Liver (tissue), 9 donors: Measurements from ENCODE around the gene MVP. TPM values are rescaled to one million over a fixed set of nuclear protein-coding genes. Genes with fewer than 3 reads are reported as not detected.
A peak's percentile ranks its signal among the peaks of the same experiment; 100 is the strongest.

Source experiments
- DNase-seq: peaks from one replicate; pipeline ENCODE4 v3.0.0-alpha.2; 2017; ENCODE audit warnings: low spot score
- H3K27ac ChIP-seq, 2 donors: one replicate each; pipeline ENCODE4 v1.7.0; 2013; ENCODE audit warnings: inconsistent platforms in 2 of 2, low read length in 2 of 2, control low read depth in 1 of 2, low read depth in 1 of 2, mild to moderate bottlenecking in 1 of 2
- H3K27me3 ChIP-seq, 4 donors: one replicate each; pipeline versions ENCODE4 v1.6.1 to v1.7.0; 2013; ENCODE audit warnings: low read length in 3 of 4, inconsistent platforms in 1 of 4, mild to moderate bottlenecking in 1 of 4, moderate library complexity in 1 of 4; ENCODE audit not compliant: control insufficient read depth in 4 of 4, insufficient read depth in 4 of 4
- H3K36me3 ChIP-seq, 4 donors: one replicate each; pipeline versions ENCODE4 v1.6.1 to v1.7.0; 2013; ENCODE audit warnings: low read length in 3 of 4, mild to moderate bottlenecking in 3 of 4, low read depth in 1 of 4, moderate library complexity in 1 of 4; ENCODE audit not compliant: control insufficient read depth in 4 of 4, insufficient read depth in 3 of 4
- H3K4me1 ChIP-seq, 4 donors: one replicate each; pipeline versions ENCODE4 v1.6.1 to v1.7.0; 2013; ENCODE audit warnings: low read length in 3 of 4, mild to moderate bottlenecking in 3 of 4, moderate library complexity in 1 of 4; ENCODE audit not compliant: control insufficient read depth in 4 of 4, insufficient read depth in 4 of 4
- H3K4me3 ChIP-seq, 3 donors: one replicate each; pipeline versions ENCODE4 v1.6.1 to v1.7.0; 2013; ENCODE audit warnings: low read length in 3 of 3, control low read depth in 1 of 3, low read depth in 1 of 3, mild to moderate bottlenecking in 1 of 3
- H3K9ac ChIP-seq, 2 donors: one replicate each; pipeline ENCODE4 v1.7.0; 2013; ENCODE audit warnings: low read length in 2 of 2, mild to moderate bottlenecking in 2 of 2, moderate library complexity in 2 of 2, control low read depth in 1 of 2, low read depth in 1 of 2
- H3K9me3 ChIP-seq, 4 donors: one replicate each; pipeline versions ENCODE4 v1.6.1 to v1.7.0; 2013; ENCODE audit warnings: low read length in 3 of 4; ENCODE audit not compliant: control insufficient read depth in 4 of 4
- FOXA1 ChIP-seq: IDR thresholded peaks from 2 replicates; pipeline ENCODE4 v1.6.1; 2016; ENCODE audit warnings: antibody characterized with exemption
- FOXA2 ChIP-seq: IDR thresholded peaks from 2 replicates; pipeline ENCODE4 v1.6.1; 2016; ENCODE audit warnings: antibody characterized with exemption
- GABPA ChIP-seq, 2 donors: IDR thresholded peaks in 1 of 2; conservative IDR thresholded peaks in 1 of 2; 2 replicates each; pipeline ENCODE4 v1.6.1; 2016; ENCODE audit warnings: antibody characterized with exemption in 2 of 2, mild to moderate bottlenecking in 1 of 2, moderate library complexity in 1 of 2
- HNF4G ChIP-seq: IDR thresholded peaks from 2 replicates; pipeline ENCODE4 v1.6.1; 2016; ENCODE audit warnings: antibody characterized with exemption
- JUND ChIP-seq, 2 donors: IDR thresholded peaks; 2 replicates each; pipeline ENCODE4 v1.6.1; 2016; ENCODE audit warnings: antibody characterized with exemption in 2 of 2
- NR2F2 ChIP-seq: IDR thresholded peaks from 2 replicates; pipeline ENCODE4 v1.6.1; 2016; ENCODE audit warnings: antibody characterized with exemption
- RXRA ChIP-seq, 2 donors: IDR thresholded peaks; 2 replicates each; pipeline ENCODE4 v1.6.1; 2017 to 2018; ENCODE audit warnings: antibody characterized with exemption in 2 of 2, mild to moderate bottlenecking in 1 of 2
- SP1 ChIP-seq: IDR thresholded peaks from 2 replicates; pipeline ENCODE4 v1.6.1; 2018; ENCODE audit warnings: antibody characterized with exemption, mild to moderate bottlenecking
- TAF1 ChIP-seq: conservative IDR thresholded peaks from 2 replicates; pipeline ENCODE4 v1.6.1; 2016; ENCODE audit warnings: antibody characterized with exemption, mild to moderate bottlenecking
- YY1 ChIP-seq: IDR thresholded peaks from 2 replicates; pipeline ENCODE4 v1.6.1; 2016; ENCODE audit warnings: antibody characterized with exemption, mild to moderate bottlenecking
- whole genome bisulfite sequencing: extraction: QIAGEN DNeasy Blood & Tissue Kit; methylation state at CpG from one replicate; pipeline ENCODE4 v1.1.7; 2013; 5-methylcytosine and 5-hydroxymethylcytosine counted together
- polyA plus RNA-seq, 2 donors: library from polyadenylated mRNA; stranded (reverse) in 1 of 2; unstranded in 1 of 2; fragments of 200-250 nt in 1 of 2; fragments of >200 nt in 1 of 2; fragmentation: Nextera tagmentation in 1 of 2; extraction: Ambion mirVana in 1 of 2; gene quantifications; one replicate each; pipeline versions ENCODE4 v1.2.1 to v1.2.3, GENCODE V29; 2013 to 2015
- total RNA-seq, 2 donors: library from RNA; depleted of rRNA; stranded (reverse); fragments of >200 nt; gene quantifications; one replicate each; pipeline ENCODE4 v1.2.3, GENCODE V29; 2014
- TF ChIP-seq, protein P1 (sequence below): IDR thresholded peaks from 2 replicates; pipeline ENCODE4 v1.6.1; 2016; ENCODE audit warnings: antibody characterized with exemption
- TF ChIP-seq, protein P2 (sequence below): IDR thresholded peaks from 2 replicates; pipeline ENCODE4 v1.6.1; 2016; ENCODE audit warnings: antibody characterized with exemption, mild to moderate bottlenecking
- TF ChIP-seq, protein P3 (sequence below): IDR thresholded peaks from 2 replicates; pipeline ENCODE4 v1.6.1; 2016; ENCODE audit warnings: antibody characterized with exemption
- TF ChIP-seq, protein P4 (sequence below): fragments of 150-350 bp; IDR thresholded peaks from 2 replicates; pipeline ENCODE4 v1.5.1; 2017; ENCODE audit warnings: improper control_type of control experiment, low read depth, low read length; ENCODE audit not compliant: missing input control
- TF ChIP-seq, protein P5 (sequence below): IDR thresholded peaks from 2 replicates; pipeline ENCODE4 v1.6.1; 2016; ENCODE audit warnings: antibody characterized with exemption
- donor health status: healthy.
- donor health status: healthy.
- donor health status: healthy.
- donor health status: healthy.
- donor health status: healthy.

The MVP gene
- total and polyA plus RNA-seq, 4 donors: 30.7 to 78.4 (median 50.7) TPM

DNA sequence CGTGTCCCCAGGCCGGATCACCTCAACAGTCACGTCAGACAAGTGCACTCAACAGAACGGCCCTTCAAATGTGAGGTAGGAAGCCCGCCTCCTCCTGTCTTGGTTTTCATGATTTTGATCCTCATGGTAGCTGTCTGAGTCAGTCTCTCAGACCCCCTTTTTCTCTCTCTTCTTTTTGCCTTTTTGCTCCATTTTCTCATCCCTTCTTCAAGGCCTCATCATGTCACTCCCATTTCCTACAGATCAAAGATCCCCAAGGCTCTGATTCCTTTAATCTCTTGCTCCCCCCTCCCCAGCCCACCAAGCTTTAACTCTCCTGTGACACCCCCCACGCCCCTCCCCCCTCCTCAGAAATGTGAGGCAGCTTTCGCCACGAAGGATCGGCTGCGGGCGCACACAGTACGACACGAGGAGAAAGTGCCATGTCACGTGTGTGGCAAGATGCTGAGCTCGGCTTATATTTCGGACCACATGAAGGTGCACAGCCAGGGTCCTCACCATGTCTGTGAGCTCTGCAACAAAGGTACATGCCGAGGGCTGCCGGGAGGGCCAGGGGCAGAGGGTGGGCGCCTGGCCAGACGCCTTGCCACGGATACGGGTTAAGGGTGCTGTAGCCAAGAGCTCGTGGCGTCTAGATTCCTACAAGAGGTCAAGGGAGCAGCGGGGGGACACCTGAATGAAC is 11.9 kb upstream of the MVP start:
- peaks cover 16 to 56% (median 36%) of the 10 kb centered on the region in 4 donors for H3K4me1 ChIP-seq
- no peak for DNase-seq

More for the DNA sequence above, 11.9 kb upstream of the MVP start:
- peaks cover 2 to 10% (median 4%) of the 10 kb centered on the region in 4 donors for H3K36me3 ChIP-seq
- peak overlapping the region in 2 of 3 donors; percentile 14 to 93 for H3K4me3 ChIP-seq
- TF ChIP-seq RXRA (IDR thresholded peaks at IDR 0.05): no peak
- TF ChIP-seq, protein P1, sequence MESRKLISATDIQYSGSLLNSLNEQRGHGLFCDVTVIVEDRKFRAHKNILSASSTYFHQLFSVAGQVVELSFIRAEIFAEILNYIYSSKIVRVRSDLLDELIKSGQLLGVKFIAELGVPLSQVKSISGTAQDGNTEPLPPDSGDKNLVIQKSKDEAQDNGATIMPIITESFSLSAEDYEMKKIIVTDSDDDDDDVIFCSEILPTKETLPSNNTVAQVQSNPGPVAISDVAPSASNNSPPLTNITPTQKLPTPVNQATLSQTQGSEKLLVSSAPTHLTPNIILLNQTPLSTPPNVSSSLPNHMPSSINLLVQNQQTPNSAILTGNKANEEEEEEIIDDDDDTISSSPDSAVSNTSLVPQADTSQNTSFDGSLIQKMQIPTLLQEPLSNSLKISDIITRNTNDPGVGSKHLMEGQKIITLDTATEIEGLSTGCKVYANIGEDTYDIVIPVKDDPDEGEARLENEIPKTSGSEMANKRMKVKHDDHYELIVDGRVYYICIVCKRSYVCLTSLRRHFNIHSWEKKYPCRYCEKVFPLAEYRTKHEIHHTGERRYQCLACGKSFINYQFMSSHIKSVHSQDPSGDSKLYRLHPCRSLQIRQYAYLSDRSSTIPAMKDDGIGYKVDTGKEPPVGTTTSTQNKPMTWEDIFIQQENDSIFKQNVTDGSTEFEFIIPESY: no peak
- TF ChIP-seq, protein P2, sequence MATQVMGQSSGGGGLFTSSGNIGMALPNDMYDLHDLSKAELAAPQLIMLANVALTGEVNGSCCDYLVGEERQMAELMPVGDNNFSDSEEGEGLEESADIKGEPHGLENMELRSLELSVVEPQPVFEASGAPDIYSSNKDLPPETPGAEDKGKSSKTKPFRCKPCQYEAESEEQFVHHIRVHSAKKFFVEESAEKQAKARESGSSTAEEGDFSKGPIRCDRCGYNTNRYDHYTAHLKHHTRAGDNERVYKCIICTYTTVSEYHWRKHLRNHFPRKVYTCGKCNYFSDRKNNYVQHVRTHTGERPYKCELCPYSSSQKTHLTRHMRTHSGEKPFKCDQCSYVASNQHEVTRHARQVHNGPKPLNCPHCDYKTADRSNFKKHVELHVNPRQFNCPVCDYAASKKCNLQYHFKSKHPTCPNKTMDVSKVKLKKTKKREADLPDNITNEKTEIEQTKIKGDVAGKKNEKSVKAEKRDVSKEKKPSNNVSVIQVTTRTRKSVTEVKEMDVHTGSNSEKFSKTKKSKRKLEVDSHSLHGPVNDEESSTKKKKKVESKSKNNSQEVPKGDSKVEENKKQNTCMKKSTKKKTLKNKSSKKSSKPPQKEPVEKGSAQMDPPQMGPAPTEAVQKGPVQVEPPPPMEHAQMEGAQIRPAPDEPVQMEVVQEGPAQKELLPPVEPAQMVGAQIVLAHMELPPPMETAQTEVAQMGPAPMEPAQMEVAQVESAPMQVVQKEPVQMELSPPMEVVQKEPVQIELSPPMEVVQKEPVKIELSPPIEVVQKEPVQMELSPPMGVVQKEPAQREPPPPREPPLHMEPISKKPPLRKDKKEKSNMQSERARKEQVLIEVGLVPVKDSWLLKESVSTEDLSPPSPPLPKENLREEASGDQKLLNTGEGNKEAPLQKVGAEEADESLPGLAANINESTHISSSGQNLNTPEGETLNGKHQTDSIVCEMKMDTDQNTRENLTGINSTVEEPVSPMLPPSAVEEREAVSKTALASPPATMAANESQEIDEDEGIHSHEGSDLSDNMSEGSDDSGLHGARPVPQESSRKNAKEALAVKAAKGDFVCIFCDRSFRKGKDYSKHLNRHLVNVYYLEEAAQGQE: no peak
- TF ChIP-seq, protein P3, sequence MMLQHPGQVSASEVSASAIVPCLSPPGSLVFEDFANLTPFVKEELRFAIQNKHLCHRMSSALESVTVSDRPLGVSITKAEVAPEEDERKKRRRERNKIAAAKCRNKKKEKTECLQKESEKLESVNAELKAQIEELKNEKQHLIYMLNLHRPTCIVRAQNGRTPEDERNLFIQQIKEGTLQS: no peak
- no peak for TF ChIP-seq YY1
- no peak for TF ChIP-seq TAF1
- no peak for TF ChIP-seq FOXA1
- no peak for TF ChIP-seq FOXA2
- no peak for TF ChIP-seq JUND (IDR thresholded peaks at IDR 0.05)
- TF ChIP-seq SP1: no peak
- TF ChIP-seq, protein P4, sequence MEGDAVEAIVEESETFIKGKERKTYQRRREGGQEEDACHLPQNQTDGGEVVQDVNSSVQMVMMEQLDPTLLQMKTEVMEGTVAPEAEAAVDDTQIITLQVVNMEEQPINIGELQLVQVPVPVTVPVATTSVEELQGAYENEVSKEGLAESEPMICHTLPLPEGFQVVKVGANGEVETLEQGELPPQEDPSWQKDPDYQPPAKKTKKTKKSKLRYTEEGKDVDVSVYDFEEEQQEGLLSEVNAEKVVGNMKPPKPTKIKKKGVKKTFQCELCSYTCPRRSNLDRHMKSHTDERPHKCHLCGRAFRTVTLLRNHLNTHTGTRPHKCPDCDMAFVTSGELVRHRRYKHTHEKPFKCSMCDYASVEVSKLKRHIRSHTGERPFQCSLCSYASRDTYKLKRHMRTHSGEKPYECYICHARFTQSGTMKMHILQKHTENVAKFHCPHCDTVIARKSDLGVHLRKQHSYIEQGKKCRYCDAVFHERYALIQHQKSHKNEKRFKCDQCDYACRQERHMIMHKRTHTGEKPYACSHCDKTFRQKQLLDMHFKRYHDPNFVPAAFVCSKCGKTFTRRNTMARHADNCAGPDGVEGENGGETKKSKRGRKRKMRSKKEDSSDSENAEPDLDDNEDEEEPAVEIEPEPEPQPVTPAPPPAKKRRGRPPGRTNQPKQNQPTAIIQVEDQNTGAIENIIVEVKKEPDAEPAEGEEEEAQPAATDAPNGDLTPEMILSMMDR: no peak
- TF ChIP-seq, protein P5, sequence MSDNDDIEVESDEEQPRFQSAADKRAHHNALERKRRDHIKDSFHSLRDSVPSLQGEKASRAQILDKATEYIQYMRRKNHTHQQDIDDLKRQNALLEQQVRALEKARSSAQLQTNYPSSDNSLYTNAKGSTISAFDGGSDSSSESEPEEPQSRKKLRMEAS: no peak
- no peak for TF ChIP-seq GABPA (IDR thresholded peaks at IDR 0.05 in 1 of 2, conservative IDR thresholded peaks at IDR 0.05 in 1 of 2)
- TF ChIP-seq NR2F2: no peak
- TF ChIP-seq HNF4G: no peak
- H3K9me3 ChIP-seq: no peaks in the 10 kb centered on the region
- 68% methylated on average over 25 of the region's 25 CpGs for WGBS
- H3K27me3 ChIP-seq: no peaks in the 10 kb centered on the region
- H3K27ac ChIP-seq: peak overlapping the region; percentile 73 to 88
- H3K9ac ChIP-seq: peak overlapping the region in 1 of 2 donors; percentile 51
